ENCODE measurements around the gene YIF1A.
"Not testable (repeated sequence)": the region's sequence is repeated elsewhere in the genome, so short reads cannot be mapped to it uniquely, and the experiment has no call there.

Gene YIF1A

DNA sequence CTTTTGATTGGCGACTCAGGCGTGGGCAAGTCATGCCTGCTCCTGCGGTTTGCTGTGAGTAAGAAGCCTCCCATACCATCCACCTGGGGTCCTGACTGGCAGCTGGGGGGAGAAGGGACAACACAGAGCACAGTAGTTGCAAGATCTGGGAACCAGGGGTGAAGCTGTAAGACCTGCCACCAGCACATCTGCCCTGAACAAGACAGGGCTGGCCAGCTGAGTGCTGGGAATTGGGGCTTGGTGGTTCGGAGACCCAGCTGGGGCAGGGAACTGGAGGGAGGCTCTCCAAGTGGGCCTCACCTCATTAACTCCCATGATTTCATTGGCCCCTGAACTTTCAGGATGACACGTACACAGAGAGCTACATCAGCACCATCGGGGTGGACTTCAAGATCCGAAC is 17.1 kb downstream of the YIF1A start:
- FAIRE-seq, result no peak
- DNase-seq (ENCODE audit: low spot score), result no peak

DNA sequence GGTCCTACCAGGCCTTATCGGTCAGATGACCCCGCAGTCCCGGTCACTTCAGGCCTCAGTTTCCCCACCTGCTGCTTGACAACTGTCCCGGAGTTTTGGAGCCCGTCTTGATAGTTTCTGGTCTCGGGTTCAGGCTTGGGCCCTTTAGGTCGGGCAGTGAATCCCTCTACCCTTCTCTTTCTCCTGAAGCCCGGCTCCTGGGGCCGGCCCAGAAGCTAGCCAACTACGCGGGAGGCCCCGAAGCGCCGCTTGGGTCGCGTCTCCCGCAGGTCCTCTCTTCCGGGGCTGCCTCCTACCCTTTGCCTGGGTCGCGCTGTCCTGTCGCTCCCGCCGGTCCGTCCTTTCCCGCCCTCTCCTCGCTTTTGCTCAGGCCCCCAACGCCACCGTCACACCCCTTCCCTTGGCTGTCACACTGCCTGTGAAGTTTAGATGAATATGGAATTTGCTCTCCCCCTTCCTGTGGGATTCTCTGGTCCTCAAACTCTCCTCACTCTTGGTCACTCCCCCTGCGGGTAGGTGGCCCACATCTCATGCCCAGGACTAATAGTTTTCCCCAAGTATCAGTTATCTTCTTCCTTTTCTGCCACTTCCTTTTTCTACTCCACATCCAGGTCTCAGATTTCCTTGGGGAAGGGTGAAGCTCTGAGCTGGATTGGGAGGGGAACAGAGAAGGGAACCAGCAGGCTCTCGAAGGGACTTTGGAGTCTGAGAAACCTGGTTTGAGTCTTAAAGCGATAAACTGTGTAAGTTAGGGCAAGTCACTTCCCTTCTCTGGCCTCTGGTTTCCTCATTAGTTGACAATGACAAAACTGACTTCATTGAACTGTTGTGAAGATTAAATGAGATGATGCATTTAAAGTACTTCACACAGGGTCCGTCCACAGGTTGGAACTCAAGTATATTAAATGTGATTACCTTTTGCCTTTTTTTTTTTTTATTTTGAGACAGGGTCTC is 19.7 kb downstream of the YIF1A start:
- peak; percentile 48 for DNase-seq (ENCODE audit: low spot score)
- no peak for FAIRE-seq

DNA sequence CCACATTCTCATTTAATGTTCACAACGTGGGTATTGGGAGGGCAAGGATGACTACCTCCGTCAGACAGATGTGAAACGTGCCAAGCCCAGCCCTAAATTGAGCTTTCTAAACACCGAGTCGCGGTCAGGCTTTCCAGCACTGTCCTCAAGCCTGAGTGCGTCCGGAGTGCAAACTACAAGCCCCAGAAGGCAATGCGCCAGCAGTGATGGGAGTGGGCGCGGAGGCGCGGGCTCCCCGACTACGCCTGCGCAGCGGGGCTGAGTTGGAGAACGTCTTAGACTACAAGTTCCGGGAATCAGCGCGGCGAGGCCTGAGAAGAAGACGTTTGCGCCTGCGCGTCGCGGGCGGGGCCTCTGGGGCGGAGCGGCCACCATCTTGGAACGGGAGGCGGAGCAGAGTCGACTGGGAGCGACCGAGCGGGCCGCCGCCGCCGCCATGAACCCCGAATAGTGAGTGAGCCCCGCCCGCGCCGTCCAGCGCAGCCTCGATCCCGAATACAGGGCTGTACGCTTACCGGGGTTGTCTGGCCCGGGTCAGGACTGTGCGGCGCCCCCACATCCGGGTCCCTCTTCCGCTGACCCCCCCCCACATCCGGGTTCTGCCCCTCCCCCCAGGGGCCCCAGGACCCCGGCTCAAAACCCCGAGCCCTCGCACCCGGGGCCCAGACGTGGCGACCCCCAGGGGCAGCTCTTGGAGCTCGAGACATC is 20.5 kb downstream of the YIF1A start, which contains the start of gene RAB1B:
RAB1B (plus strand) TSS at position 396 of the 708 bp plus-strand sequence; CDS start at position 437, 41 bp downstream.
- DNase-seq (ENCODE audit: low spot score), result peak; percentile 99
- peak; percentile 85 for FAIRE-seq

DNA sequence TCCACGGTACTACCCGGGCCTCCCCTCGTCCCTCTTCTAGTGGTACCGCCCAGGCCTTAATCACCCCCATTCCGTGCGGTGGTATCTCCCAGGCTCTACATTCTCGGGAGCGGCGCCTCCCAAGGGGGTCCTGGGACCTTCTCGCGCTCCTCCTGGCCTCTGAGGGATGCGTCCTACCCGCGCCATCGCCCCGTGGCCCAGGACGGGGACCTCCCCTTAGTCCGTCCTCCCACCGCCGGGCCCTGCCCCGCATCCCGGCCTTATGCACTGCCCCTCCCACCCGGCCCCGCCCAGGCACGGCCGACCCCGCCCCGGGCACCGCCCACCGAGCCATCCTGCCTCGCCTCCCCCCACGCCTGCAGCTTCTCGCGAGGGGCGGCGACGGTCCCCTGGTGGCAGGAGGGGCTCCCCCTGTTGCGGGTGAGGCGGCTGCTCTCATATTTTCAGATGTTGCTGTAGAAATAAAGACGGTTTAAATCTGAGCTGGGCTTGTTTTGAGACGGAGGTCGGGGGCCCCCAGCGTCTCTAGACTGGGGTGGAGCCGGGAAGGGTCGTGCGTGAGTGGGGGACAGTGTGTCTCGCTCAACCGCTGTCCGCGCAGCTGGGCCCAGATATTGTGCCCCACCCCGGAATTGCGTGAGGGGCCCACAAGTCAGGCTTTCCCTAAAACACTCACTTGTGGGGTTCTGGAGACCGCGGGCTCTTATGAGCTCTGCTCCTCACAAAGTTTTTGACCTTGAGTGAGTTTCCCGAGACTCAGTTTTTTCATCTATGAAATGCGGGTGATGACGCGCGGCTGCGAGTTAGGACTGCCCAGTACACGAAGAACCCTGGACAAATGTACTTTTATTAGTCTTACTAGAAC is 21.3 kb downstream of the YIF1A start:
- FAIRE-seq, result no peak

DNA sequence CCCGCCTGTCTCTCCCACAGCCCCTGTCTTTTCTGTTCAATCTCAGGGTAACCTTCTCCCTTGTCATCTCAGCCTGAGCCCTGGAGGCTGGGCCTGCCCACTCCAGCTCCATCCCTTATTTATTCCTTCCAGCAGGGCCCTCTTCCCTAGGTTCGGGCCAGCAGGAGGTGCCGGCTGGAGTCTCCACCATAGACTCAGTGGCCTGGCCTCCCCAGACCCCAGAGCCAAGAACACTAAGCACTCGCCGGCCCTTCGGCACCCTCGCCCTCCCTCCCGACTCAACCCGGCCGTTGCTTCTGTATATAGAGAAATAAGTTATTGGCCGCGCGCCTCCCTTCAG is 21.9 kb downstream of the YIF1A start:
- FAIRE-seq (no peak), DNase-seq (ENCODE audit: low spot score) (no peak)

More for the DNA sequence above, 21.3 kb downstream of the YIF1A start:
- DNase-seq (ENCODE audit: low spot score), result peak; percentile 77

DNA sequence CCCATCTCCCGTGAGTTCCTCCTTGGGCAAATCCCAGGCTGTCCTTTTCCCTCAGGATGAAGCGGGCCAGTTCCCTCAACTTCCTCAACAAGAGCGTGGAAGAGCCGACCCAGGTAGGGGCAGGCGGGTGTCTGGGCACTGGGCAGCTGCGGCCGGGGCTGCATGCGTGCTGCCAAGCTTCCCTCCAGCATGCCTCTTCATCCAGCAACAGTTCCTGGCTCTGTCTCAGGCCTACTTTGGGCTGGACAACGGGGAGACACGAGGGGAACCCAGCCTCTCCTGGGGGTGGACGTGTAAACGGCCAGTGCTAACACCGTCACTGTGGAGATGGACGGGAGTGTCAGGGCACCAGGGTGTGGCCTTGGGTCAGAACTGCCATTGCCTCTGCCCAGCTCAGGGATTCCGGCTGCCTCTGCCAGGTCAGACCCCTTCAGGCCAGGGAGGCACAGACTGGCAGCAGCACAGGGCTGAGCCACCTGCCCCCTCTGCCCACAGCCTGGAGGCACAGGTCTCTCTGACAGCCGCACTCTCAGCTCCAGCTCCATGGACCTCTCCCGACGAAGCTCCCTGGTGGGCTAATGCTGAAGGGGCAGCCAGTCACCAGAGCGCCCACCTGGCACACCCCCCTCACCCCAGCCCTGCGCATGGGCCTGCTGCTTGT is 22.4 kb downstream of the YIF1A start:
- DNase-seq (ENCODE audit: low spot score), result no peak

DNA sequence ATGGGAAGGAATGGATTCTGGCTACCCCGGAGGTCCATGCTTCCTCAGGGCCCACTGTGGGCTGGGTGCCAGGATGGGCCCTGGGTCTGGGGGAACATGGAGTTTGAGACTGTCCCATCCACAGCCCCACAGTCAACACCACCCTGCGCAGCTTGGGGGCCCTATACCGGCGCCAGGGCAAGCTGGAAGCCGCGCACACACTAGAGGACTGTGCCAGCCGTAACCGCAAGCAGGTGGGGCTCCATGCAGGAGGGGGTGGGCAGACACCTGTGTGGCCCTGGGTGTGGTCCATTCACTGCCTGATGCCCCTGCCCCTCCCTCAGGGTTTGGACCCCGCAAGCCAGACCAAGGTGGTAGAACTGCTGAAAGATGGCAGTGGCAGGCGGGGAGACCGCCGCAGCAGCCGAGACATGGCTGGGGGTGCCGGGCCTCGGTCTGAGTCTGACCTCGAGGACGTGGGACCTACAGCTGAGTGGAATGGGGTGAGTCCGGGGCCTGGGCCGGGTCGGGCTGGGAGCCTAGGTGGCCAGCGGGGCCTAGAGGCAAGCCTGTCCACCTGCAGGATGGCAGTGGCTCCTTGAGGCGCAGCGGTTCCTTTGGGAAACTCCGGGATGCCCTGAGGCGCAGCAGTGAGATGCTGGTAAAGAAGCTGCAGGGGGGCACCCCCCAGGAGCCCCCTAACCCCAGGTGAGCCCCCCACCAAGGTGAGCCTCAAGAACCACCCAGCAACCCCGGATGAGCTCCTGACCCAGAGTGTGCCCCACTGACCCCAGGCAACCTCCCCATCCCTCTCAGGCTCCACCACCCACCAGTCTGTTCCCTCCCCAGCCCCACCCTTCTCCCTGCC is 23.2 kb downstream of the YIF1A start:
- DNase-seq (ENCODE audit: low spot score) (no peak), FAIRE-seq (no peak)

More for the DNA sequence above, 22.4 kb downstream of the YIF1A start:
- no peak for FAIRE-seq

DNA sequence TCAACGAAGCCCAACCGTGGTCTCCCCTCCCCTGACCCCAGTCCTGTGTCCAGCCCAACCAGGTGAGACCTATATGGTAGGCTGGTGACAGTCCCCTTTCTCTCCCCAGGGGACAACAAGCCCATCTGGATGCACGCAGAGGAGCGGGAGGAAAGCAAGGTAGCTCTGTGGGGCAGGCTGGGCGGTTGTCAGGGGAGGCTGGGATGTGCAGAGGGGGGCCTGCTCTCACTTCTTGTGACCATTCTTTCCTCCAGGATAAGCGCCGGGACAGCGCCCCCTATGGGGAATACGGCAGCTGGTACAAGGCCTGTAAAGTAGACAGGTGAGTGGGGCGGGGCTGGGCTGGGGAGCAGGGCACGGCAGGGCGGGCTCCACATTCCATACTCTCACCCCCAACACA is 24.0 kb downstream of the YIF1A start:
- DNase-seq (ENCODE audit: low spot score), result no peak
- no peak for FAIRE-seq

DNA sequence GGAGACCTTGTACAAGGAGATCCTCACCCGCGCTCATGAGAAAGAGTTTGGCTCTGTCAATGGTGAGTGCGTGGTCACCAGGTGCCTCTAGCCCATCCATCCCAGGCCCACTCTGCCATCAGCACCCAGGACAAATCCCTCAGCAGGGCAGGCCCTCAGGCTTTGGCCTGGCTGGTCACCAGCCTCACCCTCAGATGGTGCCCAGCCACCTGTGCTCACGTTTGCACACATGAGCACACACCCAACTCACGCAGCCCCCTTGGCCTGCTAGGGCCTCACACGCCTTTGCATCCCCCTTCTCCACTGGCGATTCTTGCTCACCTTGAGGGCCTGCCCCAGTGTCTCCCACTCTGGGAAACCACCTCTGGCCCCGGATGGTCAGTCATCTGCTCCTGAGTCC is 24.6 kb downstream of the YIF1A start:
- peak; percentile 30 for FAIRE-seq
- DNase-seq (ENCODE audit: low spot score), result no peak

DNA sequence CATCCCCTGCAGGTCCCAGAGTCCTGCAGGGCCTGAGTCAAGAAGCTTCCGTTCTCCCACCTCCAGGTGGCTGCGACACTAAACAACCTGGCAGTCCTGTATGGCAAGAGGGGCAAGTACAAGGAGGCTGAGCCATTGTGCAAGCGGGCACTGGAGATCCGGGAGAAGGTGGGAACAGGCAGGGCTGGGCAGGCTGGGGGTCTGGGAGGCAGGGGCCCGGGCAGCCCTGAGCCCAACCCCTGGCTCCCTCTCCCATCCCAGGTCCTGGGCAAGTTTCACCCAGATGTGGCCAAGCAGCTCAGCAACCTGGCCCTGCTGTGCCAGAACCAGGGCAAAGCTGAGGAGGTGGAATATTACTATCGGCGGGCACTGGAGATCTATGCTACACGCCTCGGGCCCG is 25.2 kb downstream of the YIF1A start:
- no peak for FAIRE-seq

DNA sequence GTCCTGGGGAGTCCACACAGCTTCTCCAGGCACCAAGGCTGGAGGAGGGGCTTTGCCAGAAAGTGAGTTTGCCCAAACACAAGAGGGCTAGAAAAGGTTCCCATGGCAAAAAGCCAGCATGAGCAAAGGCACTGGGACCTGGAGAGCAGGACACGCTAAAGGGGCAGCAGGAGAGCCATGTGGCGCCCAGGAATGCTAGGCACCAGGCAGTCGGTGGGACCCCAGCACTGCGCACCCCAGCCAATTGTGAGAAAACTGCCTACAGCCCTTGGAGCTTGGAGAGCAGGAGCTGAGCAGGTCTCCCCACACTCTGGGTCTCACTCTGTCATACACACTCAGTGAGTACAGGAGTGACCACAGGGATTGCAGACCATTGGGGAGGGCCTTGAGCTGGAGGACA is 25.7 kb downstream of the YIF1A start:
- DNase-seq (ENCODE audit: low spot score), result no peak
- no peak for FAIRE-seq

More for the DNA sequence above, 25.2 kb downstream of the YIF1A start:
- DNase-seq (ENCODE audit: low spot score), result no peak

DNA sequence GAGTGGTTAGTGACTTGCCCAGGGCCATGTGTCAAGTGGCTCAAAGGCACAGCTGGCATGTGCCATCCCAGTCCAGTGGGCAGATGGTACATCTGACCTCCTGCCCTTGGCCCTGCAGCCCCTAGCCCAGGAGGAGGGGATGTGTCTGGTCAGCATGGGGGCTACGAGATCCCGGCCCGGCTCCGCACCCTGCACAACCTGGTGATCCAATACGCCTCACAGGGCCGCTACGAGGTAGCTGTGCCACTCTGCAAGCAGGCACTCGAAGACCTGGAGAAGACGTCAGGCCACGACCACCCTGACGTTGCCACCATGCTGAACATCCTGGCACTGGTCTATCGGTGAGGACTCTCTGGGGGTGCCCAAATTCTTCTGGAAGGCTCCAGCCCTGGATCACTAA is 26.2 kb downstream of the YIF1A start:
- no peak for DNase-seq (ENCODE audit: low spot score)
- no peak for FAIRE-seq

DNA sequence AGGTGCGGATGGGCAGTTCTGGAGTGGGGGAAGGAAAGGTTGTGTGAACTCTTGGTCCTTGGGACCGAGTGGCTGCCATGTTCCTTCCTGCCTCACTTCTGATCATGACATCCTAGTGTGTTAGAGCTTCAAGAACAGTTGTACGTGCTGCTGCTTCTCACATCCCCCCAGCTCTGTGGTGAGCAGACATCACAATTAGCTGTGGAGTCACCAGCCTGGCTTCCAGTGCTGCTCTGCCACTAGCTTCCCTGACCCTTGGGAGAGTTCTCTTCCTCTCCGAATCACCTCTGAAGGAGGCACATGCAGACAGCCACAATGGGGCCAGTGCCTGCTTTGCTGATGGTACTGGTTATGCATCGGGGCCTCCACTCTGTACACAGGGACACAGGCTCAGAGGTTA is 26.8 kb downstream of the YIF1A start:
- no peak for FAIRE-seq
- no peak for DNase-seq (ENCODE audit: low spot score)

DNA sequence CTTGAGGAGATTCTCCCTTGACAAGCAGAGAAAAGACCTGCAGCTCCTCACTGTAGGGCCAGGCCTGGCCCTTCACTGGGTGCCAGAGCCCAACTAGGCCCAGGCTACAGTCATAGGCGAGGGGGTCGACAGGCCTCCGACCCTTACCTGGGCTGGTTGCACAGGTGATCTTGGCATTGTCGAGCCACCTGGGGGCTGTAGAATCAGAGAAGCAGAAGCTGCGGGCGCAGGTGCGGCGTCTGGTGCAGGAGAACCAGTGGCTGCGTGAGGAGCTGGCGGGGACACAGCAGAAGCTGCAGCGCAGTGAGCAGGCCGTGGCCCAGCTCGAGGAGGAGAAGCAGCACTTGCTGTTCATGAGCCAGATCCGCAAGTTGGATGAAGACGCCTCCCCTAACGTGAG is 27.4 kb downstream of the YIF1A start:
- DNase-seq (ENCODE audit: low spot score), result no peak
- FAIRE-seq, result no peak

DNA sequence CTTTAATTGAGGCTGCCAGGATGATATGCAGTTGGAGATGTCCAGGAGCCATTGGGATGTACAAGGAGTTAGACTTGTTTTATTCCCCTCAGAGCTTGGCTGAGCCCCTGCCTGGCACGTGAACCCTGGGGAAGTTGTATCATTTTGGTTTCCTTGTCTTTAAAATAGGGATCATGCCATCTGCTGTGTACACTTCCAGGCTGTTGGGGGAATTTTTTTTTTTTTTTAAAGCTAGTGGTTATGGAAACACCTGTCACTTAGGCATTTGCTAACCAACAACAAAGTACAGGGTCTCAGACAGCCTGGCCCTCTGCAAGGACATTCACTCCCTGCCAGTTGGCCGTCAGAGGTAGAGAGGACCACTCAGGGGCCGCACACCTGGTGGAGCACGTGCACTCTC is 29.0 kb downstream of the YIF1A start:
- FAIRE-seq (no peak), DNase-seq (ENCODE audit: low spot score) (no peak)

DNA sequence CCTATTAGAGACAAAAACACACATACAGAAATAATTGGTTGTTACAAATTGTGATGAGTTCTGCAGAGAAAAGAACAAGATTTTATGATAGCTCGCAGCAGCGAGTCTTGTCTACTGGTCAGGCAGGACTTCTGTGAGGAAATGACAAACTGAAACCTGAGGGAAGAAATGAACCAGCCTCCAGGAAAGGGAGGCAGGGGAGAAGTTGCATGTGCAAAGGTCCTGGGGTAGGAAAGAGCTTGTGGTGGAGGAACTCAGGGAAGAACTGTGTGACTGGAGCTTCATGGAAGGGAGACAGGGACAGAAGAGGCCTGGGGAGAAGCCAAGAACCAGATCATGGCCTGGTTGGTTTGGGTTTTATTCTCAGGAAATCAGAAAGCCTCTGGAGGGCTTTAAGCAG is 29.7 kb downstream of the YIF1A start:
- DNase-seq (ENCODE audit: low spot score), result no peak
- no peak for FAIRE-seq

DNA sequence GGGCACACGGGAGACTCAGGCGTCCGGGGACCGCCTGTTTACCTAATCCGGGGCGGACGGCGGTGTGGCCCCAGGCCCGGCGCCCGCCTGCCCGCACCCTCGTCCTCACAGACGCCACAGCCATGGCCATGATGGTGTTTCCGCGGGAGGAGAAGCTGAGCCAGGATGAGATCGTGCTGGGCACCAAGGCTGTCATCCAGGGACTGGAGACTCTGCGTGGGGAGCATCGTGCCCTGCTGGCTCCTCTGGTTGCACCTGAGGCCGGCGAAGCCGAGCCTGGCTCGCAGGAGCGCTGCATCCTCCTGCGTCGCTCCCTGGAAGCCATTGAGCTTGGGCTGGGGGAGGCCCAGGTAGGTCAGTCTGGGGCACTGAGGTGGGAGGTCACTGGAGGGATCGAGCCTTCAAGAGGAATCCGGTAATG is 30.5 kb downstream of the YIF1A start:
- FAIRE-seq, result no peak
- peak; percentile 21 for DNase-seq (ENCODE audit: low spot score)

DNA sequence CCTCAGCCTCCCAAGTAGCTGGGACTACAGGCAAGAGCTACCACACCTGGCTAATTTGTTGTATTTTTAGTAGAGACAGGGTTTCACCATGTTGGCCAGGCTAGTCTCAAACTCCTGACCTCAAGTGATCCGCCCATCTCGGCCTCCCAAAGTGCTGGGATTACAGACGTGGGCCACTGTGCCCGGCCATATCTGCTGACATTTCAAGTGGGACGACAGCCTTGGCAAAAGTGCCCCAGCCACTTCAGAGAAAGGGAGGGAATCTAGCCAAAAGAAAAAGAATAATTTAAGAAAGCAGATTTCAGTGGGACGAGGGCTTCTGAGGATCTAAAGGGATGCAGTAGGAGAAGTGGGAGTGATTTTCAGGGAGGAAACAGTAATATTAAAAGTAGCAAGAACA is 35.9 kb downstream of the YIF1A start:
- DNase-seq (ENCODE audit: low spot score); FAIRE-seq: not testable (repeated sequence)

DNA sequence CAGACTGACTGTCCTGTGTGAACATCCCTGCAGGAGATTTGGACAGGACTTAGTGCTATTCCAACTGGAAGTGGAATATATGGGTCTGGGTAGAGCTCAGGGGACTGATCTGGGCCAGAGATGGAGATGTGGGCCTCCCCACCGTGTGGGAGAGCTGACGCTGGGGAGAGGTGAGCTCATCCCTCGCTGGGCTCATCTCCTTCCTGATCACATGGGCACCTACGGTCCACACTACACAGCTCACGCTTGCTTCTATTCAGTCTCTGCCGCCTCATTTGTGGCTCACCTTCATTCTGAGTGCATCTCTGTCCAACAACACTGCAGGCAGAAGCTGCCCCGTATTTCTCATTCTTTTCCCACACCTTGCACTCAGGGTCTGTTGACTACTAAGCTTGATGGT is 37.1 kb downstream of the YIF1A start:
- DNase-seq (ENCODE audit: low spot score) (no peak), FAIRE-seq (no peak)

DNA sequence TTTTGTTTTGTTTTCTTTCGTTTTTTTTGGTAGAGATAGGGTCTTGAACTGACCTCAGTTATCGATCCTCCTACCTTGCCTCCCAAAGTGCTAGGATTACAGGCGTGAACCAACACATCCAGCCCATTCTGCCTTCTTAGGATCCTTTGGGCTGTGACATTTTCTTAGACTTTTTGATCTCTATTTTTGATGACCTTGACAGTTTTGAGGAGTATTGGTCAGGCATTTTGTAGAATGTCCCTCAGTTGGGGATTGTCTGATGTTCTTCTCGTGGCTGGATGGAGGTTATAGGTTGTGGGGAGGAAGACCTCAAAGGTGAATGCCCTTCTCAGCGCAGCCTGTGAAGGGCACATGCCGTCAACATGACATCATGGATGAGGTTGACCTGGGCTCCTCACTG is 40.0 kb downstream of the YIF1A start:
- DNase-seq (ENCODE audit: low spot score) (no peak), FAIRE-seq (no peak)

All from urothelium cell line (cell line).